ENCODE results near the gene DPH1.
A peak's percentile ranks its signal among the peaks of the same experiment; 100 is the strongest.

GRCh38 chr17:2053380-2054261 is 23.7 kb downstream of the DPH1 start:
- TF ChIP-seq CTCF (IDR thresholded peaks at IDR 0.05) = peak; percentile 48 to 65 (median 56)
- no peak for TF ChIP-seq POLR2A (IDR thresholded peaks at IDR 0.05)

All from Peyer's patch (tissue), 4 donors.